SK-N-SH treated with all-trans-retinoic acid at 6 μM for 48 hours (cell line): Measurements from ENCODE around the gene TCEAL3.

Experiments used
- ATAC-seq: fragments of 200-7000 bp; cut with Tn5 transposase; 3 replicates; pipeline ENCODE4 v1.9.1; 2020; ENCODE audit warnings: mild to moderate bottlenecking, moderate library complexity
- ARNTL ChIP-seq: fragments of 450-650 bp; formaldehyde crosslinking; IDR thresholded peaks from 2 replicates; pipeline ENCODE4 v1.5.0; 2020; ENCODE audit warnings: low read depth, mild to moderate bottlenecking, moderate library complexity, borderline replicate concordance
- BACH2 ChIP-seq: fragments of 250-450 bp; sonication (Bioruptor Pico); IDR thresholded peaks from 2 replicates; pipeline ENCODE4 v1.9.0; 2021; ENCODE audit warnings: mild to moderate bottlenecking, borderline replicate concordance
- CREB5 ChIP-seq: fragments of 250-450 bp; sonication (Bioruptor Pico); IDR thresholded peaks from 2 replicates; pipeline ENCODE4 v1.5.1; 2020; ENCODE audit warnings: low read depth, mild to moderate bottlenecking, moderate library complexity
- CSDC2 ChIP-seq: fragments of 250-450 bp; sonication (Bioruptor Pico); IDR thresholded peaks from 2 replicates; pipeline ENCODE4 v1.5.0; 2020; ENCODE audit warnings: mild to moderate bottlenecking, moderate library complexity
- CSRNP3 ChIP-seq: fragments of 250-450 bp; sonication (Bioruptor Pico); IDR thresholded peaks from 2 replicates; pipeline ENCODE4 v1.5.1; 2021; ENCODE audit warnings: mild to moderate bottlenecking, moderate library complexity
- ESRRG ChIP-seq: fragments of 250-450 bp; sonication (Bioruptor Pico); IDR thresholded peaks from 2 replicates; pipeline ENCODE4 v1.6.1; 2021; ENCODE audit warnings: mild to moderate bottlenecking
- GLIS3 ChIP-seq: fragments of 250-450 bp; sonication (Bioruptor Pico); IDR thresholded peaks from 2 replicates; pipeline ENCODE4 v1.5.0; 2020; ENCODE audit warnings: mild to moderate bottlenecking, moderate library complexity
- ISL1 ChIP-seq: fragments of 250-450 bp; sonication (Bioruptor Pico); IDR thresholded peaks from 2 replicates; pipeline ENCODE4 v2.1.2; 2022; ENCODE audit warnings: mild to moderate bottlenecking, moderate library complexity
- OSR1 ChIP-seq: fragments of 250-450 bp; sonication (Bioruptor Pico); IDR thresholded peaks from 2 replicates; pipeline ENCODE4 v1.8.0; 2022; ENCODE audit warnings: moderate library complexity, mild to moderate bottlenecking, inconsistent platforms
- PATZ1 ChIP-seq: fragments of 250-450 bp; sonication (Bioruptor Pico); IDR thresholded peaks from 2 replicates; pipeline ENCODE4 v1.8.0; 2020; ENCODE audit warnings: mild to moderate bottlenecking, moderate library complexity, borderline replicate concordance
- POU6F1 ChIP-seq: fragments of 250-450 bp; sonication (Bioruptor Pico); IDR thresholded peaks from 2 replicates; pipeline ENCODE4 v1.8.0; 2021; ENCODE audit warnings: low read depth, mild to moderate bottlenecking, moderate library complexity, borderline replicate concordance
- PPARA ChIP-seq: fragments of 250-450 bp; sonication (Bioruptor Pico); IDR thresholded peaks from 2 replicates; pipeline ENCODE4 v1.5.0; 2020; ENCODE audit warnings: mild to moderate bottlenecking, borderline replicate concordance
- RARB ChIP-seq: fragments of 250-450 bp; sonication (Bioruptor Pico); IDR thresholded peaks from 2 replicates; pipeline ENCODE4 v1.8.0; 2021; ENCODE audit warnings: mild to moderate bottlenecking, moderate library complexity
- SNAI2 ChIP-seq: fragments of 250-450 bp; sonication (Bioruptor Pico); IDR thresholded peaks from 2 replicates; pipeline ENCODE4 v1.5.0; 2020; ENCODE audit warnings: mild to moderate bottlenecking, moderate library complexity
- TCF4 ChIP-seq: fragments of 250-450 bp; sonication (Bioruptor Pico); IDR thresholded peaks from 2 replicates; pipeline ENCODE4 v1.8.0; 2021; ENCODE audit warnings: mild to moderate bottlenecking, moderate library complexity, borderline replicate concordance
- TOX ChIP-seq: fragments of 250-450 bp; sonication (Bioruptor Pico); IDR thresholded peaks from 2 replicates; pipeline ENCODE4 v1.8.0; 2021; ENCODE audit warnings: mild to moderate bottlenecking, moderate library complexity, borderline replicate concordance
- TSHZ2 ChIP-seq: fragments of 250-450 bp; sonication (Bioruptor Pico); IDR thresholded peaks from 2 replicates; pipeline ENCODE4 v1.5.0; 2020; ENCODE audit warnings: mild to moderate bottlenecking, moderate library complexity
- ZC3H10 ChIP-seq: fragments of 250-450 bp; sonication (Bioruptor Pico); IDR thresholded peaks from 2 replicates; pipeline ENCODE4 v1.5.1; 2021; ENCODE audit warnings: mild to moderate bottlenecking, moderate library complexity
- ZFP3 ChIP-seq: fragments of 250-450 bp; sonication (Bioruptor Pico); IDR thresholded peaks from 2 replicates; pipeline ENCODE4 v1.5.0; 2020; ENCODE audit warnings: mild to moderate bottlenecking, moderate library complexity
- ZFP30 ChIP-seq: fragments of 450-650 bp; formaldehyde crosslinking; IDR thresholded peaks from 2 replicates; pipeline ENCODE4 v1.5.0; 2022; ENCODE audit warnings: mild to moderate bottlenecking, moderate library complexity
- ZNF565 ChIP-seq: fragments of 450-650 bp; formaldehyde crosslinking; conservative IDR thresholded peaks from 2 replicates; pipeline ENCODE4 v1.5.0; 2020; ENCODE audit warnings: low read depth, mild to moderate bottlenecking, moderate library complexity
- ZNF70 ChIP-seq: fragments of 450-650 bp; formaldehyde crosslinking; IDR thresholded peaks from 2 replicates; pipeline ENCODE4 v1.5.0; 2020; ENCODE audit warnings: mild to moderate bottlenecking, moderate library complexity
- ZNF8 ChIP-seq: fragments of 450-650 bp; formaldehyde crosslinking; IDR thresholded peaks from 2 replicates; pipeline ENCODE4 v1.5.0; 2020; ENCODE audit warnings: mild to moderate bottlenecking, moderate library complexity

Gene TCEAL3

GRCh38 chrX:103615781-103616371 is 8.1 kb downstream of the TCEAL3 start (continued):
- TF ChIP-seq CSRNP3: no peak

GRCh38 chrX:103616676-103617186 is 9.0 kb downstream of the TCEAL3 start:
- no peak for TF ChIP-seq POU6F1 (CRISPR knock-in tag)
- TF ChIP-seq ZC3H10 (CRISPR knock-in tag): no peak
- TF ChIP-seq ZFP30 (CRISPR knock-in tag): no peak
- TF ChIP-seq CSRNP3: no peak
- TF ChIP-seq ZNF70 (CRISPR knock-in tag): no peak
- no peak for TF ChIP-seq CSDC2
- no peak for TF ChIP-seq PATZ1 (CRISPR knock-in tag)
- no peak for TF ChIP-seq TOX
- TF ChIP-seq GLIS3 (CRISPR knock-in tag): no peak
- no peak for TF ChIP-seq ZFP3 (CRISPR knock-in tag)
- no peak for TF ChIP-seq ESRRG
- TF ChIP-seq CREB5 (CRISPR knock-in tag): no peak
- TF ChIP-seq TCF4: no peak
- no peak for TF ChIP-seq ZNF8 (CRISPR knock-in tag)
- no peak for TF ChIP-seq OSR1 (CRISPR knock-in tag)
- TF ChIP-seq ARNTL (CRISPR knock-in tag): no peak
- TF ChIP-seq TSHZ2 (CRISPR knock-in tag): no peak
- no peak for TF ChIP-seq SNAI2 (CRISPR knock-in tag)
- TF ChIP-seq RARB (CRISPR knock-in tag): no peak
- TF ChIP-seq, all 23 proteins: peak for 0
- ATAC-seq: no peak

GRCh38 chrX:103624111-103624510 is 16.3 kb downstream of the TCEAL3 start:
- no peak for ATAC-seq
- TF ChIP-seq ISL1 (CRISPR knock-in tag) (no peak), ZNF565 (CRISPR knock-in tag) (no peak), ZFP30 (CRISPR knock-in tag) (no peak), BACH2 (CRISPR knock-in tag) (no peak), PPARA (CRISPR knock-in tag) (no peak), TOX (no peak), RARB (CRISPR knock-in tag) (no peak), CSRNP3 (no peak), CSDC2 (no peak), ZC3H10 (CRISPR knock-in tag) (no peak), ZNF70 (CRISPR knock-in tag) (no peak), GLIS3 (CRISPR knock-in tag) (no peak), PATZ1 (CRISPR knock-in tag) (no peak), SNAI2 (CRISPR knock-in tag) (no peak), ARNTL (CRISPR knock-in tag) (no peak), ESRRG (no peak), ZNF8 (CRISPR knock-in tag) (no peak)
